Effector CD8-positive, alpha-beta T cell (primary cell): ENCODE measurements around the gene DPEP1.

Source experiments
- DNase-seq: peaks from one replicate; lab custom pipeline; 2025; lab: John Stamatoyannopoulos, UW

DPEP1 gene

DNA sequence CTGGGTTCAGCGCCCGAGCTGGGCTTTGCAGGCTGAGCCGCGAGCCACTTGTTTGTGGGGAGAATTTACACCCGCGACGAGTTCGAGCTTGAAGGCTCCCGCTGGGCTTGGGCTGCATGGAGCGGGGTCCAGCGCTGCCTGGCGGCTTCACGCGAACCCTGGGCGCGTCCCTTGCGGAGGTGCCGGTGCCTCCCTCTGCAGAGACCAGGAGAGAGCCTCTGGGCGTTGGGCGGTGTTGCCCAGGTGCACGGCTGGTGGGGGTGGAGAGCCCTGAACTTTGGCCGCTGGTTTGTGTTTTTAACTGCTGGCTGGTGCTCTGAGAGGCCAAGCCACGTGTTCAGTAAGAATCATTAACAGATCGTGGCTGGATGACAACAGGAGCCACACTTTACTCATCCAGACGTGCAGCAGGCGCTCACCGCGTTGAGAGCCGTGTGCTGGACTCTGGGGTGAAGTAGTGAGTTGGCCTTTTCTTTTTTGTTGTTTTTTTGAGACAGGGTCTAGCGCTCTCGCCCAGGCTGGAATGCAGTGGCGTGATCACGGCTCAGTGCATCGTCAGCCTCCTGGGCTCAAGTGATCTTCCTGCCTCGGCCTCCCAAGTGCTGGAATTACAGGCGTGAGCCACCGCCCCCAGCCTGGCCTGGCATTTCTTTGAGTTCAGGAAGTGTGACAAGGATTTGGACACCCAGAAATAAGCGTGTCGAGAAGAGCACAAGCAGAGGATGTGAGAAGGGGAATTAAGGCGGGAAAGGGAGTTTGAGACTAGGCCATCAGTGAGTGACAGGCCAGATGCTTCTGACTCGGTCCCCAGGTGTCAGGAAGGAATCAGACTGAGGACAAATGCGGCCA, 73.9 kb downstream of the DPEP1 start:
- no peak for DNase-seq
